Sigmoid colon (tissue), 3 donors: ENCODE data around the gene KAT8.

ENCODE experiments used
- CTCF ChIP-seq, 4 experiments: fragments of 450-650 bp in 3 of 4; fragments of 200-600 bp in 1 of 4; IDR thresholded peaks; one replicate each; pipeline ENCODE4 v1.5.1; 2016 to 2019; ENCODE audit warnings: antibody characterized with exemption in 4 of 4, mild to moderate bottlenecking in 3 of 4, moderate library complexity in 2 of 4
- POLR2A ChIP-seq, 2 donors: fragments of 450-650 bp; IDR thresholded peaks; one replicate each; pipeline ENCODE4 v1.6.1; 2016; ENCODE audit warnings: antibody characterized with exemption in 2 of 2, mild to moderate bottlenecking in 2 of 2, moderate library complexity in 2 of 2

GRCh38 chr16:31133046-31133501 lies 15.6 kb downstream of the KAT8 start:
- TF ChIP-seq CTCF (IDR thresholded peaks at IDR 0.05) (no peak), POLR2A (IDR thresholded peaks at IDR 0.05) (no peak)
